Suprapubic skin (tissue), 3 donors: ENCODE measurements around the gene SERAC1.

Source experiments
- CTCF ChIP-seq, 2 donors: fragments of 200-600 bp in 1 of 2; fragments of 450-650 bp in 1 of 2; sonication (generic) in 1 of 2; IDR thresholded peaks; one replicate each; pipeline ENCODE4 v1.5.1; 2016 to 2019; ENCODE audit warnings: antibody characterized with exemption in 2 of 2, mild to moderate bottlenecking in 1 of 2, moderate library complexity in 1 of 2
- EP300 ChIP-seq: sonication (generic); formaldehyde crosslinking; IDR thresholded peaks from one replicate; pipeline ENCODE4 v1.6.1; 2017; ENCODE audit warnings: antibody characterized with exemption
- POLR2A ChIP-seq, 2 donors: fragments of 450-650 bp; IDR thresholded peaks; one replicate each; pipeline ENCODE4 v1.6.1; 2017; ENCODE audit warnings: antibody characterized with exemption in 2 of 2, mild to moderate bottlenecking in 2 of 2, moderate library complexity in 2 of 2

- TF ChIP-seq CTCF (IDR thresholded peaks at IDR 0.05): no peak
- no peak for TF ChIP-seq POLR2A (IDR thresholded peaks at IDR 0.05)
- TF ChIP-seq EP300: no peak
Observed at GRCh38 chr6:158153576-158153975, 14.5 kb downstream of the SERAC1 start.
